ENCODE results near the gene ROR2.

The ROR2 gene

GRCh38 chr9:91948597-91949391 lies 1.2 kb downstream of the ROR2 start:
- DNase-seq (ENCODE audit: low read depth), result peak; percentile 2

GRCh38 chr9:91948101-91948596 lies 1.9 kb downstream of the ROR2 start:
- DNase-seq (ENCODE audit: low read depth), result no peak

GRCh38 chr9:91946653-91947488 lies 3.2 kb downstream of the ROR2 start:
- no peak for DNase-seq (ENCODE audit: low read depth)

GRCh38 chr9:91946196-91946595 lies 3.8 kb downstream of the ROR2 start:
- no peak for DNase-seq (ENCODE audit: low read depth)

GRCh38 chr9:91945277-91946085 lies 4.5 kb downstream of the ROR2 start:
- DNase-seq (ENCODE audit: low read depth), result no peak

GRCh38 chr9:91944711-91945110 lies 5.3 kb downstream of the ROR2 start:
- DNase-seq (ENCODE audit: low read depth), result no peak

GRCh38 chr9:91943478-91944470 lies 6.3 kb downstream of the ROR2 start:
- DNase-seq (ENCODE audit: low read depth), result no peak

GRCh38 chr9:91942201-91942600 lies 7.8 kb downstream of the ROR2 start:
- DNase-seq (ENCODE audit: low read depth), result no peak

- DNase-seq (ENCODE audit: low read depth), result no peak
Observed at GRCh38 chr9:91939978-91940377, 10.1 kb downstream of the ROR2 start.

- no peak for DNase-seq (ENCODE audit: low read depth)
Observed at GRCh38 chr9:91937727-91938126, 12.3 kb downstream of the ROR2 start.

- DNase-seq (ENCODE audit: low read depth), result no peak
Observed at GRCh38 chr9:91937056-91937455, 13.0 kb downstream of the ROR2 start.

GRCh38 chr9:91935805-91936514 lies 14.1 kb downstream of the ROR2 start:
- DNase-seq (ENCODE audit: low read depth), result no peak

GRCh38 chr9:91935066-91935749 lies 14.8 kb downstream of the ROR2 start:
- DNase-seq (ENCODE audit: low read depth), result no peak

- no peak for DNase-seq (ENCODE audit: low read depth)
Observed at GRCh38 chr9:91934654-91935053, 15.4 kb downstream of the ROR2 start.

GRCh38 chr9:91933556-91934352 lies 16.3 kb downstream of the ROR2 start:
- no peak for DNase-seq (ENCODE audit: low read depth)

- no peak for DNase-seq (ENCODE audit: low read depth)
Observed at GRCh38 chr9:91930475-91930874, 19.6 kb downstream of the ROR2 start.

GRCh38 chr9:91929331-91929730 lies 20.7 kb downstream of the ROR2 start:
- no peak for DNase-seq (ENCODE audit: low read depth)

GRCh38 chr9:91927922-91928510 lies 22.0 kb downstream of the ROR2 start:
- DNase-seq (ENCODE audit: low read depth), result no peak

- DNase-seq (ENCODE audit: low read depth), result no peak
Observed at GRCh38 chr9:91924090-91924489, 25.9 kb downstream of the ROR2 start.
